Spleen (tissue), 7 donors: Measurements from ENCODE around the gene FCHO1.

ENCODE experiments used
- POLR2A ChIP-seq, 3 donors: fragments of 450-650 bp; IDR thresholded peaks; one replicate each; pipeline ENCODE4 v1.5.1; 2017; ENCODE audit warnings: antibody characterized with exemption in 3 of 3, mild to moderate bottlenecking in 1 of 3
- POLR2AphosphoS5 ChIP-seq, 3 donors: sonication (generic); formaldehyde crosslinking; IDR thresholded peaks; one replicate each; pipeline ENCODE4 v1.5.1; 2017; ENCODE audit warnings: antibody characterized with exemption in 3 of 3
- TF ChIP-seq, protein P1 (sequence below), 11 experiments: fragments of 200-600 bp in 7 of 11; fragments of 450-650 bp in 4 of 11; sonication (generic) in 4 of 11; IDR thresholded peaks in 8 of 11; conservative IDR thresholded peaks in 3 of 11; 1 replicate in 7 of 11; 2 replicates in 4 of 11; pipeline versions ENCODE4 v1.4.0 to v1.8.0; 2016 to 2021; ENCODE audit warnings: antibody characterized with exemption in 11 of 11, inconsistent platforms in 4 of 11, mild to moderate bottlenecking in 1 of 11
- donor health status: DM: no; HTN: no; CAD: no; lungs with moderate emphysema.
- donor health status: DM: no; HTN: no; CAD: no.
- donor health status: DM: no; HTN: no; CAD: no.

GRCh38 chr19:17796838-17797423 lies 45.7 kb downstream of the FCHO1 start:
- TF ChIP-seq, protein P1, sequence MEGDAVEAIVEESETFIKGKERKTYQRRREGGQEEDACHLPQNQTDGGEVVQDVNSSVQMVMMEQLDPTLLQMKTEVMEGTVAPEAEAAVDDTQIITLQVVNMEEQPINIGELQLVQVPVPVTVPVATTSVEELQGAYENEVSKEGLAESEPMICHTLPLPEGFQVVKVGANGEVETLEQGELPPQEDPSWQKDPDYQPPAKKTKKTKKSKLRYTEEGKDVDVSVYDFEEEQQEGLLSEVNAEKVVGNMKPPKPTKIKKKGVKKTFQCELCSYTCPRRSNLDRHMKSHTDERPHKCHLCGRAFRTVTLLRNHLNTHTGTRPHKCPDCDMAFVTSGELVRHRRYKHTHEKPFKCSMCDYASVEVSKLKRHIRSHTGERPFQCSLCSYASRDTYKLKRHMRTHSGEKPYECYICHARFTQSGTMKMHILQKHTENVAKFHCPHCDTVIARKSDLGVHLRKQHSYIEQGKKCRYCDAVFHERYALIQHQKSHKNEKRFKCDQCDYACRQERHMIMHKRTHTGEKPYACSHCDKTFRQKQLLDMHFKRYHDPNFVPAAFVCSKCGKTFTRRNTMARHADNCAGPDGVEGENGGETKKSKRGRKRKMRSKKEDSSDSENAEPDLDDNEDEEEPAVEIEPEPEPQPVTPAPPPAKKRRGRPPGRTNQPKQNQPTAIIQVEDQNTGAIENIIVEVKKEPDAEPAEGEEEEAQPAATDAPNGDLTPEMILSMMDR (IDR thresholded peaks at IDR 0.05 in 8 of 11, conservative IDR thresholded peaks at IDR 0.05 in 3 of 11): no peak
- TF ChIP-seq POLR2AphosphoS5 (IDR thresholded peaks at IDR 0.05) (no peak), POLR2A (IDR thresholded peaks at IDR 0.05) (no peak)
